Measurements from ENCODE around the gene CRELD1. TPM values are rescaled to one million over a fixed set of nuclear protein-coding genes. Genes with fewer than 3 reads are reported as not detected.

CRELD1 gene
- 11.2 and 35.9 TPM in 2 replicates for total RNA-seq

GRCh38 chr3:9933561-9934234 lies at the start of gene CRELD1:
CRELD1 (plus strand) TSS chr3:9933834; CDS start chr3:9934439, 605 bp downstream.

GRCh38 chr3:9890249-9891071 lies 43.2 kb upstream of the CRELD1 start, which contains the start of gene JAGN1:
JAGN1 (plus strand) TSS chr3:9890610; CDS start chr3:9890723, 113 bp downstream.

GRCh38 chr3:9902372-9903237 lies 31.0 kb upstream of the CRELD1 start, which contains the start of gene IL17RE:
IL17RE (plus strand) TSS chr3:9902848; CDS start chr3:9902933, 85 bp downstream.

GRCh38 chr3:9916734-9917680 lies 16.6 kb upstream of the CRELD1 start, which contains the start of gene IL17RC:
IL17RC (plus strand) TSS chr3:9917098; CDS start chr3:9917316, 218 bp downstream.

GRCh38 chr3:9951962-9952805 lies 18.6 kb downstream of the CRELD1 start, which contains the start of gene PRRT3:
PRRT3 (minus strand) TSS chr3:9952408; CDS start chr3:9950115, 2,293 bp downstream.

Other genes with a start within 250 kb of the CRELD1 start
- gene CPNE9, start 230.0 kb upstream of the CRELD1 start, total RNA-seq, result not detected in 2 replicates
- 8.2 and 11.0 TPM in 2 replicates for gene BRPF1, start 202.1 kb upstream of the CRELD1 start, total RNA-seq
- 32.2 and 37.9 TPM in 2 replicates for gene OGG1, start 183.9 kb upstream of the CRELD1 start, total RNA-seq
- gene CAMK1, start 163.9 kb upstream of the CRELD1 start, total RNA-seq, result 27.5 and 31.7 TPM in 2 replicates
- gene TADA3, start 141.4 kb upstream of the CRELD1 start, total RNA-seq, result 69.6 and 72.4 TPM in 2 replicates
- gene ARPC4, start 140.8 kb upstream of the CRELD1 start, total RNA-seq, result 111 and 190 TPM in 2 replicates
- 19.8 and 20.2 TPM in 2 replicates for gene TTLL3, start 123.6 kb upstream of the CRELD1 start, total RNA-seq
- gene RPUSD3, start 89.8 kb upstream of the CRELD1 start, total RNA-seq, result 29.1 and 46.4 TPM in 2 replicates
- 8.2 and 92.0 TPM in 2 replicates for gene CIDEC, start 53.6 kb upstream of the CRELD1 start, total RNA-seq
- 50.6 and 66.1 TPM in 2 replicates for gene JAGN1, start 43.2 kb upstream of the CRELD1 start, total RNA-seq
- gene IL17RE, start 31.0 kb upstream of the CRELD1 start, total RNA-seq, result 0.23 and 4.9 TPM in 2 replicates
- gene IL17RC, start 16.7 kb upstream of the CRELD1 start, total RNA-seq, result 31.6 and 113 TPM in 2 replicates
- 2.7 and 4.3 TPM in 2 replicates for gene PRRT3, start 18.6 kb downstream of the CRELD1 start, total RNA-seq
- gene EMC3, start 53.0 kb downstream of the CRELD1 start, total RNA-seq, result 39.6 and 60.6 TPM in 2 replicates
- gene FANCD2, start 92.6 kb downstream of the CRELD1 start, total RNA-seq, result 1.8 and 3.9 TPM in 2 replicates
- not detected in 2 replicates for gene FANCD2OS, start 174.4 kb downstream of the CRELD1 start, total RNA-seq
- gene BRK1, start 181.8 kb downstream of the CRELD1 start, total RNA-seq, result 133 and 149 TPM in 2 replicates
- gene VHL, start 207.9 kb downstream of the CRELD1 start, total RNA-seq, result 35.7 and 40.9 TPM in 2 replicates
- gene IRAK2, start 231.1 kb downstream of the CRELD1 start, total RNA-seq, result 1.5 and 2.0 TPM in 2 replicates

Data from pericardium fibroblast (primary cell).